GM19240 (cell line): ENCODE measurements around the gene TNNI2.

ENCODE experiments used
- DNase-seq: peaks from one replicate; pipeline ENCODE4 v3.0.0; 2011; ENCODE audit warnings: low spot score; ENCODE audit not compliant: insufficient read length

The TNNI2 gene

DNA sequence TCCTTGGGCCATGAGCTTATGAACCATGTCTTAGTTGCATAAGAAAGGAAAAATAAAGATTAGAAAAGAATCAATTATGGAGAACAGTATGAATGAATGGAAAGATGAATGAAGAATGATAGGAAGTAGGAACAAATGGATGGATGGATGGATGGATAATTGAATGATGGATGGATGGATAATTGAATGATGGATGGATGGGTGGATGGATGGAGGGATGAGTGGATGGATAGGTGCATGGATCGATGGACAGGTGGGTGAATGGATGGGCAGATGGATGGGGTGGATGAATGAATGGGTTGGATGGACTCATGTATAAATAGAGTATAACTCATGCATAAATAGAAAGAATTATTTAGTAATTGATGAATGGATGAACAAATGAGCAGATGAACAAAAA, 21.3 kb downstream of the TNNI2 start:
- DNase-seq = no peak

GRCh38 chr11:1861435-1862411, 22.9 kb downstream of the TNNI2 start:
- no peak for DNase-seq

GRCh38 chr11:1862588-1863351, 24.0 kb downstream of the TNNI2 start:
- DNase-seq = no peak

- DNase-seq = no peak
Observed at GRCh38 chr11:1863352-1864216, 24.8 kb downstream of the TNNI2 start.

GRCh38 chr11:1864231-1864630, 25.4 kb downstream of the TNNI2 start:
- DNase-seq = no peak

DNA sequence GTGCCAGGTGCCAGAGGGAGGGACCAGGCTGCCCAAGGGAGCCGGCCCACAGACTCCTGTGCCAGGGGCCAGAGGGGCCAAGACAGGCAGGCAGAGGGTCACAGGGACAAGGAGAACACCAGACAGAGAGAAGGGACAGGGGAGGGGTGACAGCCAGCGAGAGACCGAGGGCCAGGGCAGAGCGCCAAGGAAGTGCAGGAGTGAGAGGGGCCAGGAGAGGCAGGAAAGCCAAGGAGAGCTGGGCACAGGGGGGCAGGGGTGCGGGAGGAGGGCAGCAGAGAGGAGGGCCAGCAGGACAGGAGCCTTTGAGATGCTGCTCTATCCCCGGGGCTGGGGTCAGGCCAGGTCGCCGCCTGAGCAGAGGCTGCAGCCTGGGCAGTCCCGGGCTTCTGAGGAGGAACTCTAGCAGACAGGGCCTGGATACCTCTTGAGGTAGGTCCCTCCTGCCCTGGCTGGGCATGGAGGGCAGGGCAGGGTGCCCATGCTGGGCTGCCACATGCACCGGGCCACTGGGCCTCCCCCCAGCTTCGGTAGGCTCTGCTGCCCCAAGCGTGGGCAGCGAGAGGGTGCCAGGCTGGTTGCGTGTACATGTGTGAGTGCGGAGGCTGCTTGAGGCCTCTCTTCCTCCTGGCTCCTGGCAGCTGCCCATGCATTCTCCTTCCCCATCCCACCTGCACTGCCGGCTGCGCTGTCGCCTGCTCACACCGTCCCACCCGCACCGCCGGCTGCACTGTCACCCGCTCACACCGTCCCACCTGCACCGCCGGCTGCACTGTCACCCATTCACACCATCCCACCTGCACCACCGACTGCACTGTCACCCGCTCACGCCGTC, 26.3 kb downstream of the TNNI2 start:
- no peak for DNase-seq

- DNase-seq = no peak
Observed at GRCh38 chr11:1866226-1866625, 27.4 kb downstream of the TNNI2 start.

- DNase-seq = no peak
Observed at GRCh38 chr11:1866776-1867175, 28.0 kb downstream of the TNNI2 start.

- DNase-seq = no peak
Observed at GRCh38 chr11:1867381-1867780, 28.6 kb downstream of the TNNI2 start.

DNA sequence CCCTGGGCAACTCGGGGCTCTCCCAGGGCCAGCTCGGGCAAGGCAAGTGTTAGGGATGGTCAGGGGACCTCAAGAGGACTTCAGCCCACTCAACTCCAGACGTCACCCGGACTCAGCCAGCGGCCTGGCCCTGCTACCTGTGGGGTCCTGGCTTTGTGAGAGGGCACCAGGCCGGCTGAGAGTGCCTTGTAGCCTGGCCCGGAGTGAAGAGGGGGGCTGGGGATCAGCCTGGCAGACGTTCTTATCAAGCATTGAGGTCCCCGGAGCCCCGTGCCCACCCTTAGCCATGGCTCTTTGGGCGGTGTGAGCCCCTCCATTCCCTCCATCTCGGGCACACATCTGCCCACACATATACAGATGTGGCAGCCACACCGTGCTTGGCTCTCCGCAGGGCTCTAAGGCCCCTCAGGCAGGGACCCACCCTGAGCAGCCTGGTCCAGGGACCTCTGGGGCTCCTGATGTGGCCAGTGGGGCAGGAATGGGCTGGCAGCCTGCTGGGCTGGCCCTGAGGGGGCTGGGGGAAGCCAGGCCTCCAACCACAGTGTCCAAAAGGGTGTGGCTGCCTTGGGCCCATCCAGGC, 29.4 kb downstream of the TNNI2 start:
- no peak for DNase-seq

DNA sequence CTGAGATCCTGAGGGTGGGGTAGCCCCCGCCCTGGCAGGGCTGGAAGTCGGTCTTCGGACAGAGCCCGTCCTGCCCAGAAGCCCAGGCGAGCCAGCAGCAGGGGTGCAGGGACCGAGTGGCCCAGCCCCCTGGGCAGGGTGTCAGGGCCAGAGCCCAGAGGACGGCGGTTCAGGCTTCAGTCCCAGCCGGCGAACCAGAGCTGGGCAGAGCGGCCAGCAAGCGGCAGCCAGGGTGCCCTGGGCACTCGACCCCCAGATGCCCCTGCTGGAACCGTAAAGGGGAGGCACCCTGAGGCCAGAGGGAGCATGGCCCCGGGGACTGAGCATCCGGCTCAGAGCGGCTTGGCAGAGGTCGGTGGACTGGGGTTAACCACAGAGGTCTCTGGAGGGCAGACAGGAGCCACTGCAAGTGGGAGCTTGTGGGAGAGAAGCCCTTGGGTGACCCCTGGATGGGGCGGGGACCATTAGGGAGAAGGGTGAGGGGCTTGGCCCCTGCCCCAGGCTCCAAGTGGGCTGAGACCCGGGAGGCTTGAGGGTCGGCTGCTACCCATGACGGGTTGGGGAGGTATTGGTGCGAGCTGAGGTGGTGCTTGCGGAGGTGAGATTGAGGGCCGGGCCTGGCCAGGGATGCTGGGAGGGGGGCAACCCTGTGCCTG, 30.0 kb downstream of the TNNI2 start:
- no peak for DNase-seq

DNA sequence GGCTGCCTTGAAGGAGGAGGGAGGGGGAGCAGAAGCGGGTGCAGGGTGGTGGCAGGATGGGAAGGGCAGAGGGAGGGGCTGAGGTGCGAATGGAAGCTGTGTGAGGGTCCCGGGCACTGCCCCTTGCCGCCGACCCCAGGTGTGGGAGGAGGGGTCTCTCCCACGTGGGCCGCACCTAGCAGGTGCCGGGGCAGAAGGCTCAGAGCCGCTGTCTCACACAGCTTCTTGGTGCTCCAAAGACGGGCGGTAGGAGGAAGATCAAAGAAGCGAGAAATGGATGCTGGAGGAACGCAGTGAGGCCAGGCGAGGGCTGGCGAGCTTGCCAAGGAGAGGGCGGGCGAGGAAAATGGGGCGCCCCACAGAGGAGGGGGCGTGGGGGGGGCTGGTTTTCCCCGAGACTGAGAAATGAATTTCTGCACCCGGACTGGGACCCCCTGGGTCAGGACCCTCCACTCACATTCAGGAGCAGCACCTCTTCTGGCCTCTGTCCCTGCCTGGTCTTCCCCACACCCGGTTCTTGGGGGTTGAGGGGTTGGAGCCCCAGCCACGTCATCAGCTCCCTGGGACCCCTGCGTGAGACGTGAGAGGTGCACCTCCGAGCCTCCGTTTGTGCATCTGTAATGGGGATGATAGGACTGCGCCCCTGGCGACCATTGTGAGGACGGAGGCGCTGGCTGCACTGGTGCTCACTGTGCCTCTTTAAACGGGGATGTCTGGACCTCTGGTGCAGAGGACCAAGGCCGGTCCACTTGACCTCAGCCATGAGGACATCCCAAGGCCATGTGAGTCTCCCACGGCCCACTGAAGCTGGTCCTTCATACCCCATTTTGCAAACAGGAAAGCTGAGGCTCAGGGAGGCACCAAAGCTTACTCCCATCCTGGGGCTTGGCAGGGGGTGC, 30.9 kb downstream of the TNNI2 start:
- no peak for DNase-seq

GRCh38 chr11:1870326-1870696, 31.5 kb downstream of the TNNI2 start:
- no peak for DNase-seq

GRCh38 chr11:1870721-1871466, 32.1 kb downstream of the TNNI2 start:
- DNase-seq = no peak

DNA sequence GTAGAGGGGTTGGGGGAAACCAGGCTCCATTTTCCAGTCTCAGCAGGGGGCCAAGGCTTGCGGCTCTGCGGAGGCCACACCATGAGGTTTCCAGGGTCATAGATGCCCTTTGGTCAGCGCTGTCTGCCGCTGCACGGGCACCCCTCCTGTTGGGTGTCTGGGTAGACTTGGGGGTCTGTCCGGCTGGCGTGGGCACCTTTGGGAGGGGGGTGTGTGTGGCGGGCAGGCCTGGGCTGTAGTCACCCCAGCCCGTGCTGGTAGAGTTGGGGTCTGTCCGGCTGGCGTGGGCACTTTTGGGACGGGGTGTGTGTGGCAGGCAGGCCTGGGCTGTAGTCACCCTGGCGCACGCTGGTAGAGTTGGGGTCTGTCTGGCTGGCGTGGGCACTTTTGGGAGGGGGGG, 32.8 kb downstream of the TNNI2 start:
- DNase-seq = no peak

- DNase-seq = no peak
Observed at GRCh38 chr11:1872267-1872985, 33.6 kb downstream of the TNNI2 start.

DNA sequence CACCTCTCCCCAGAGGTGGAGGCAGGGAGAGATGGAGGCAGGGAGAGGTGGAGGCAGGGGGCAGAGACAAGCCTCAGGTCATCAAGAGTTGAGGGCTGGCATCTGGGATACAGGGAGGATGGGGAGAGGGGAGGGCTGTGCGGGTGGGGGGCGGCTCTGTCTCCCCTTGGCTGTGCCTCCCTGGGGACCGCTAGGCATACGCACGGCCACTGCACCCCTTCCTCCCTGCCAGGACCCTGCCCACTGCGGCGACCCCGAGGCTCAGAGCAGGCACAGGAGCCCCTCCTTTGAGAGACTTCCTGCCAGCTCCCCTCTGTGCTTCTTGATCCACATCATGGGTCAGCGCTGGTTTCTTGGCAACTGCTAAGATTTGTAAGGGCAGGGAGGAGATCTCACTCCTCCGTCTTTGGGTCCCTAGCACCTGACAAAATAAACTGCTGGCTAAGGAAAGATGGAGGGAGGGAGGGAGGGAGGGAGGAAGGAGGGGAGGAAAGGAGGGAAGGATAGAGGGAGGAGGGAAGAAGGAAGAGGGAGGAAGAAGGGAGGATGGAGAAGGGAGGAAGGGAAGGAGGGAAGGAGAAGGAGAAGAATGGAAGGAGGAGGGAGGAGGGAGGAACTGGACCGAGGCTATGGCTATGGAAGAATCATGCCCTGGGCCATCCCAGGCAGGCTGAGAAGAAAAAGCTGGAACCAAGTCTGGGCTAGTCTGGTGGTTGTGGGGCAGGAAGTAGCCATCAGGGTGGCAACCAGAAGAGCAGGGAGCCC, 34.4 kb downstream of the TNNI2 start:
- no peak for DNase-seq
